Stimulated activated naive CD4-positive, alpha-beta T cell treated with Interleukin-2 at 50 U/mL for 16 hours (primary cell): ENCODE measurements around the gene SMAD6.
"Not testable (repeated sequence)": the region's sequence is repeated elsewhere in the genome, so short reads cannot be mapped to it uniquely, and the experiment has no call there.

ENCODE experiments used
- DNase-seq: peaks from one replicate; lab custom pipeline; 2025; lab: John Stamatoyannopoulos, UW

The SMAD6 gene

DNA sequence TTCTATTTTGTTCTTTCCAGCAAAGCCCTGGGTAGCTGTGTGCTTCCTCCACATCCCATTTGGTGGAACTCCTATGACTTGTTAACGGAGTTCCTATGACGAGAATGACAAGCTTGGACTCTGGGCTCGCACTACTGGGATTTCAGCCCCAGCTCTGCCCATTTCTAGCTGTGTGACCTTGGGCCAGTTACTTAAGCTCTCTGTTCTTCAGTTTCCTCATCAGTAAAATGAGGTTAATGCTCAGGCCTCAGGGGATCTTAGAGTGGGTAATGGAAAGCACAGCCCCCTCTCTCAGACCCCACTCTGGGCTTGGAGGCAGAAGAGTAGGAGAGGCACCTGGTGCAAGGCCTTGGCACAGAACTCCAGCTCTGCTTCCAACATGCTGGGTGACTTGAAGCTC lies 123.1 kb downstream of the SMAD6 start:
- no peak for DNase-seq

DNA sequence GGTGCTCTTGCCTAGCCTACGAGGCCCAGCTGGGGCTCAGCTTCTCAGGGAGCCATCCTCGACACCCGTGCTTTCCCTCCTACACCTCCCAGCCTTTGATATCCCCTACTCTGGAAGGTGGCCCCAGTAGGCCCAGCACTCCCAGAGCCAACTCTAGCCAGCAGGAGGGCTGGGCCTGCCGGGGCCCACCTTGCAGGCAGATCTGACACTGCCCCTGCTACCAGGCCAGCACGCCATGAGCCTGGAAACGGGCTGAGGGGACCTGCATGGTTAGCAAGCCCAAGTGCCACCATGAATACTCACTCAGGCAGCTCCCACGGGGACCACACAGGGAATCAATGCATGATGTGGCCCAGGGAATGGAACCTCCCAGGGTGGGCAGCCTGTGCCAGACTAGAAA lies 123.7 kb downstream of the SMAD6 start:
- no peak for DNase-seq

- DNase-seq, result no peak
These were observed 124.5 kb downstream of the SMAD6 start for GRCh38 chr15:66826507-66826906.

GRCh38 chr15:66827039-66827697 lies 125.1 kb downstream of the SMAD6 start:
- no peak for DNase-seq

GRCh38 chr15:66827698-66828055 lies 125.6 kb downstream of the SMAD6 start:
- no peak for DNase-seq

GRCh38 chr15:66828817-66829541 lies 126.9 kb downstream of the SMAD6 start:
- DNase-seq, result not testable (repeated sequence)

- DNase-seq, result no peak
These were observed 127.6 kb downstream of the SMAD6 start for GRCh38 chr15:66829551-66830121.

GRCh38 chr15:66830358-66830757 lies 128.3 kb downstream of the SMAD6 start:
- DNase-seq, result no peak

- no peak for DNase-seq
These were observed 128.8 kb downstream of the SMAD6 start for GRCh38 chr15:66830823-66831222.

DNA sequence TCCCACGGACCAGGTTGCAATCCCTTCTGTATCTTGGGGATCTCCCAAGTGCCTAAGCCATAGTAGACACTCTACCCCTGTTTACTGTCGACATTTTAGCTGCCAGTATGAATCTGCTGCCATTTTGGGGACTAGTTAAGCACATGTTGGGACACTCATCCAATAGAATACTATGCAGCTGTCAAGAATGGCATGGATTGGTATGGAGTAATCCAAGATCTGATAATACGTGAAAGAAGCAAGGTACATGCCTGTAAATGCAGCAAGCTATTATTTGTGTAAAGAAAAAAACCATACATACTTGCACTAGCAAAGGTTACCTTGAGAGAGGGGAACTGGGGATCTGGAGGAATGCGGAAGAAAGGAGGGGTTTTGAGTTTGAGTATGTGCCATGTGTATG lies 129.3 kb downstream of the SMAD6 start:
- no peak for DNase-seq

- no peak for DNase-seq
These were observed 129.9 kb downstream of the SMAD6 start for GRCh38 chr15:66831801-66832390.
